ENCODE data around the gene PAX8. TPM values are rescaled to one million over a fixed set of nuclear protein-coding genes. Genes with fewer than 3 reads are reported as not detected.

Gene PAX8
- total and polyA plus RNA-seq, 2 of the 13 experiments (the other 11 are each of a cell fraction or from before 2014, with no cell fraction given), result 1.5 to 8.8 TPM

- TF ChIP-seq ZBTB7B (CRISPR knock-in tag; IDR thresholded peaks at IDR 0.05) (peak; percentile 77), RBFOX2 (IDR thresholded peaks at IDR 0.05; ENCODE audit: low read depth, low read length) (no peak), ZNF652 (CRISPR knock-in tag; IDR thresholded peaks at IDR 0.05; ENCODE audit: borderline replicate concordance, low read depth) (no peak), ZSCAN5A (CRISPR knock-in tag; IDR thresholded peaks at IDR 0.05; ENCODE audit: borderline replicate concordance) (no peak), ZNF232 (CRISPR knock-in tag; IDR thresholded peaks at IDR 0.05; ENCODE audit: borderline replicate concordance) (no peak), FOXJ3 (CRISPR knock-in tag; IDR thresholded peaks at IDR 0.05; ENCODE audit: borderline replicate concordance) (no peak), CCAR2 (optimal IDR thresholded peaks at IDR 0.05; ENCODE audit: low read depth, low read length) (no peak), ELF3 (CRISPR knock-in tag; IDR thresholded peaks at IDR 0.05) (peak; percentile 46; the same call in 1 of the 2 replicates), HOXA3 (CRISPR knock-in tag; IDR thresholded peaks at IDR 0.05) (no peak; the same call in 1 of the 2 replicates), ZNF326 (CRISPR knock-in tag; IDR thresholded peaks at IDR 0.05; ENCODE audit: borderline replicate concordance) (no peak), ZNF501 (CRISPR knock-in tag; IDR thresholded peaks at IDR 0.05) (no peak), ZNF3 (CRISPR knock-in tag; IDR thresholded peaks at IDR 0.05) (0 out of 2 replicates have a peak, but pooled peaks have one; percentile 2), MAX (IDR thresholded peaks at IDR 0.05) (peak; percentile 28), BCL3 (CRISPR knock-in tag; IDR thresholded peaks at IDR 0.05) (no peak), MTF1 (CRISPR knock-in tag; IDR thresholded peaks at IDR 0.05) (no peak), ZNF10 (CRISPR knock-in tag; IDR thresholded peaks at IDR 0.05; ENCODE audit: borderline replicate concordance, low read depth) (no peak), PHF5A (CRISPR knock-in tag; IDR thresholded peaks at IDR 0.05; ENCODE audit: low read depth, unreplicated experiment) (no peak), U2AF2 (IDR thresholded peaks at IDR 0.05; ENCODE audit: low read depth, low read length) (no peak)
- TF ChIP-seq, protein P1, sequence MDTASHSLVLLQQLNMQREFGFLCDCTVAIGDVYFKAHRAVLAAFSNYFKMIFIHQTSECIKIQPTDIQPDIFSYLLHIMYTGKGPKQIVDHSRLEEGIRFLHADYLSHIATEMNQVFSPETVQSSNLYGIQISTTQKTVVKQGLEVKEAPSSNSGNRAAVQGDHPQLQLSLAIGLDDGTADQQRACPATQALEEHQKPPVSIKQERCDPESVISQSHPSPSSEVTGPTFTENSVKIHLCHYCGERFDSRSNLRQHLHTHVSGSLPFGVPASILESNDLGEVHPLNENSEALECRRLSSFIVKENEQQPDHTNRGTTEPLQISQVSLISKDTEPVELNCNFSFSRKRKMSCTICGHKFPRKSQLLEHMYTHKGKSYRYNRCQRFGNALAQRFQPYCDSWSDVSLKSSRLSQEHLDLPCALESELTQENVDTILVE (CRISPR knock-in tag; IDR thresholded peaks at IDR 0.05), result 0 out of 2 replicates have a peak, but pooled peaks have one; percentile 17
- TF ChIP-seq, protein P2, sequence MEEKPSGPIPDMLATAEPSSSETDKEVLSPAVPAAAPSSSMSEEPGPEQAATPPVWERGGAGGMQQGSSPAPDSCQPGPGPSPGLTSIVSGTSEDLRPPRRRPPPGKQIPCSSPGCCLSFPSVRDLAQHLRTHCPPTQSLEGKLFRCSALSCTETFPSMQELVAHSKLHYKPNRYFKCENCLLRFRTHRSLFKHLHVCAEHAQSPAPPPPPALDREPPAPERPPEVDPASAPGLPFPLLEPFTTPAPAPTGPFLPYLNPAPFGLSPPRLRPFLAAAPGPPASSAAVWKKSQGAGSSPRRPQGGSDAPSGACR (CRISPR knock-in tag; IDR thresholded peaks at IDR 0.05), result no peak
- TF ChIP-seq, protein P3, sequence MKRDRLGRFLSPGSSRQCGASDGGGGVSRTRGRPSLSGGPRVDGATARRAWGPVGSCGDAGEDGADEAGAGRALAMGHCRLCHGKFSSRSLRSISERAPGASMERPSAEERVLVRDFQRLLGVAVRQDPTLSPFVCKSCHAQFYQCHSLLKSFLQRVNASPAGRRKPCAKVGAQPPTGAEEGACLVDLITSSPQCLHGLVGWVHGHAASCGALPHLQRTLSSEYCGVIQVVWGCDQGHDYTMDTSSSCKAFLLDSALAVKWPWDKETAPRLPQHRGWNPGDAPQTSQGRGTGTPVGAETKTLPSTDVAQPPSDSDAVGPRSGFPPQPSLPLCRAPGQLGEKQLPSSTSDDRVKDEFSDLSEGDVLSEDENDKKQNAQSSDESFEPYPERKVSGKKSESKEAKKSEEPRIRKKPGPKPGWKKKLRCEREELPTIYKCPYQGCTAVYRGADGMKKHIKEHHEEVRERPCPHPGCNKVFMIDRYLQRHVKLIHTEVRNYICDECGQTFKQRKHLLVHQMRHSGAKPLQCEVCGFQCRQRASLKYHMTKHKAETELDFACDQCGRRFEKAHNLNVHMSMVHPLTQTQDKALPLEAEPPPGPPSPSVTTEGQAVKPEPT (CRISPR knock-in tag; IDR thresholded peaks at IDR 0.05; ENCODE audit: low read depth), result 0 out of 2 replicates have a peak, but pooled peaks have one; percentile 12
- TF ChIP-seq, protein P4, sequence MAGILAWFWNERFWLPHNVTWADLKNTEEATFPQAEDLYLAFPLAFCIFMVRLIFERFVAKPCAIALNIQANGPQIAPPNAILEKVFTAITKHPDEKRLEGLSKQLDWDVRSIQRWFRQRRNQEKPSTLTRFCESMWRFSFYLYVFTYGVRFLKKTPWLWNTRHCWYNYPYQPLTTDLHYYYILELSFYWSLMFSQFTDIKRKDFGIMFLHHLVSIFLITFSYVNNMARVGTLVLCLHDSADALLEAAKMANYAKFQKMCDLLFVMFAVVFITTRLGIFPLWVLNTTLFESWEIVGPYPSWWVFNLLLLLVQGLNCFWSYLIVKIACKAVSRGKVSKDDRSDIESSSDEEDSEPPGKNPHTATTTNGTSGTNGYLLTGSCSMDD (CRISPR knock-in tag; IDR thresholded peaks at IDR 0.05), result no peak
Measured at GRCh38 chr2:113281910-113282746, 3.4 kb upstream of the PAX8 start (continued).
